WTC11 (cell line): ENCODE results near the gene LGMN.

Experiments
- ATF1 ChIP-seq: sonication (generic); formaldehyde crosslinking; IDR thresholded peaks from 2 replicates; pipeline ENCODE4 v1.8.1; 2023; ENCODE audit warnings: mild to moderate bottlenecking, moderate library complexity, missing genetic modification reagents
- KAT7 ChIP-seq: sonication (generic); formaldehyde crosslinking; IDR thresholded peaks from 2 replicates; pipeline ENCODE4 v1.8.1; 2023; ENCODE audit warnings: missing genetic modification reagents, mild to moderate bottlenecking, borderline replicate concordance
- RELA ChIP-seq: sonication (generic); formaldehyde crosslinking; IDR thresholded peaks from 2 replicates; pipeline ENCODE4 v1.8.1; 2022; ENCODE audit warnings: missing genetic modification reagents, mild to moderate bottlenecking, borderline replicate concordance
- SMAD4 ChIP-seq: sonication (generic); formaldehyde crosslinking; IDR thresholded peaks from 2 replicates; pipeline ENCODE4 v1.8.0; 2022; ENCODE audit warnings: mild to moderate bottlenecking, missing genetic modification reagents
- SOX15 ChIP-seq: fragments of 250-450 bp; sonication (Bioruptor Pico); IDR thresholded peaks from 2 replicates; pipeline ENCODE4 v1.9.0; 2021; ENCODE audit warnings: mild to moderate bottlenecking
- ZNF263 ChIP-seq: sonication (generic); formaldehyde crosslinking; IDR thresholded peaks from 2 replicates; pipeline ENCODE4 v1.8.1; 2022; ENCODE audit warnings: low read depth, mild to moderate bottlenecking, moderate library complexity, missing genetic modification reagents
- TF ChIP-seq, protein P1 (sequence below): fragments of 200-600 bp; IDR thresholded peaks from 2 replicates; pipeline ENCODE4 v1.8.0; 2022; ENCODE audit warnings: antibody characterized with exemption
- TF ChIP-seq, protein P2 (sequence below): sonication (generic); formaldehyde crosslinking; IDR thresholded peaks from 2 replicates; pipeline ENCODE4 v1.8.0; 2022; ENCODE audit warnings: mild to moderate bottlenecking, missing genetic modification reagents
- TF ChIP-seq, protein P3 (sequence below): sonication (generic); formaldehyde crosslinking; IDR thresholded peaks from 2 replicates; pipeline ENCODE4 v1.8.0; 2023; ENCODE audit warnings: mild to moderate bottlenecking, missing genetic modification reagents
- TF ChIP-seq, protein P4 (sequence below): fragments of 250-450 bp; sonication (Bioruptor Pico); conservative IDR thresholded peaks from 2 replicates; pipeline ENCODE4 v1.9.0; 2021; ENCODE audit warnings: mild to moderate bottlenecking
- TF ChIP-seq, protein P5 (sequence below): sonication (generic); formaldehyde crosslinking; IDR thresholded peaks from 2 replicates; pipeline ENCODE4 v1.8.1; 2022; ENCODE audit warnings: low read depth, mild to moderate bottlenecking, moderate library complexity, missing genetic modification reagents, borderline replicate concordance

DNA sequence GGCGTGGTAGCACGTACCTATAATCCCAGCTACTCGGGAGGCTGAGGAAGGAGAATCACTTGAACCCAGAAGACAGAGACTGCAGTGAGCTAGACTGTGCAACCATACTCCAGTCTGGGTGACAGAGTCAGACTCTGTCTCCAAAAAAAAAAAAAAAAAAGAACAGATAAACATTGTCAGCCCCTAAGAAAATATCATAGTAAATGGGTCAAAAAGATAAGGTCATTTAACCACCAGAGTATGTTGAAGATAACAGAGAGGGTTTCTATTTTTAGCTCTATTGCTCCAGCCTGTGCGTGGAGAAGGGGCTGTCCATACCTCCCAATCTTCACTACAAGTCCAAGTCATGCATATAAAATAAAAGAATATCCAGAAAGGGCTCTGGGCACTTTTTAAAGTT is 15.4 kb downstream of the LGMN start:
- TF ChIP-seq, protein P1, sequence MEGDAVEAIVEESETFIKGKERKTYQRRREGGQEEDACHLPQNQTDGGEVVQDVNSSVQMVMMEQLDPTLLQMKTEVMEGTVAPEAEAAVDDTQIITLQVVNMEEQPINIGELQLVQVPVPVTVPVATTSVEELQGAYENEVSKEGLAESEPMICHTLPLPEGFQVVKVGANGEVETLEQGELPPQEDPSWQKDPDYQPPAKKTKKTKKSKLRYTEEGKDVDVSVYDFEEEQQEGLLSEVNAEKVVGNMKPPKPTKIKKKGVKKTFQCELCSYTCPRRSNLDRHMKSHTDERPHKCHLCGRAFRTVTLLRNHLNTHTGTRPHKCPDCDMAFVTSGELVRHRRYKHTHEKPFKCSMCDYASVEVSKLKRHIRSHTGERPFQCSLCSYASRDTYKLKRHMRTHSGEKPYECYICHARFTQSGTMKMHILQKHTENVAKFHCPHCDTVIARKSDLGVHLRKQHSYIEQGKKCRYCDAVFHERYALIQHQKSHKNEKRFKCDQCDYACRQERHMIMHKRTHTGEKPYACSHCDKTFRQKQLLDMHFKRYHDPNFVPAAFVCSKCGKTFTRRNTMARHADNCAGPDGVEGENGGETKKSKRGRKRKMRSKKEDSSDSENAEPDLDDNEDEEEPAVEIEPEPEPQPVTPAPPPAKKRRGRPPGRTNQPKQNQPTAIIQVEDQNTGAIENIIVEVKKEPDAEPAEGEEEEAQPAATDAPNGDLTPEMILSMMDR, result no peak
- TF ChIP-seq KAT7 (CRISPR knock-in tag), result no peak
- TF ChIP-seq, protein P2, sequence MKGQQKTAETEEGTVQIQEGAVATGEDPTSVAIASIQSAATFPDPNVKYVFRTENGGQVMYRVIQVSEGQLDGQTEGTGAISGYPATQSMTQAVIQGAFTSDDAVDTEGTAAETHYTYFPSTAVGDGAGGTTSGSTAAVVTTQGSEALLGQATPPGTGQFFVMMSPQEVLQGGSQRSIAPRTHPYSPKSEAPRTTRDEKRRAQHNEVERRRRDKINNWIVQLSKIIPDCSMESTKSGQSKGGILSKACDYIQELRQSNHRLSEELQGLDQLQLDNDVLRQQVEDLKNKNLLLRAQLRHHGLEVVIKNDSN (CRISPR knock-in tag), result no peak
- TF ChIP-seq, protein P3, sequence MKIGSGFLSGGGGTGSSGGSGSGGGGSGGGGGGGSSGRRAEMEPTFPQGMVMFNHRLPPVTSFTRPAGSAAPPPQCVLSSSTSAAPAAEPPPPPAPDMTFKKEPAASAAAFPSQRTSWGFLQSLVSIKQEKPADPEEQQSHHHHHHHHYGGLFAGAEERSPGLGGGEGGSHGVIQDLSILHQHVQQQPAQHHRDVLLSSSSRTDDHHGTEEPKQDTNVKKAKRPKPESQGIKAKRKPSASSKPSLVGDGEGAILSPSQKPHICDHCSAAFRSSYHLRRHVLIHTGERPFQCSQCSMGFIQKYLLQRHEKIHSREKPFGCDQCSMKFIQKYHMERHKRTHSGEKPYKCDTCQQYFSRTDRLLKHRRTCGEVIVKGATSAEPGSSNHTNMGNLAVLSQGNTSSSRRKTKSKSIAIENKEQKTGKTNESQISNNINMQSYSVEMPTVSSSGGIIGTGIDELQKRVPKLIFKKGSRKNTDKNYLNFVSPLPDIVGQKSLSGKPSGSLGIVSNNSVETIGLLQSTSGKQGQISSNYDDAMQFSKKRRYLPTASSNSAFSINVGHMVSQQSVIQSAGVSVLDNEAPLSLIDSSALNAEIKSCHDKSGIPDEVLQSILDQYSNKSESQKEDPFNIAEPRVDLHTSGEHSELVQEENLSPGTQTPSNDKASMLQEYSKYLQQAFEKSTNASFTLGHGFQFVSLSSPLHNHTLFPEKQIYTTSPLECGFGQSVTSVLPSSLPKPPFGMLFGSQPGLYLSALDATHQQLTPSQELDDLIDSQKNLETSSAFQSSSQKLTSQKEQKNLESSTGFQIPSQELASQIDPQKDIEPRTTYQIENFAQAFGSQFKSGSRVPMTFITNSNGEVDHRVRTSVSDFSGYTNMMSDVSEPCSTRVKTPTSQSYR (CRISPR knock-in tag), result no peak
- TF ChIP-seq, protein P4, sequence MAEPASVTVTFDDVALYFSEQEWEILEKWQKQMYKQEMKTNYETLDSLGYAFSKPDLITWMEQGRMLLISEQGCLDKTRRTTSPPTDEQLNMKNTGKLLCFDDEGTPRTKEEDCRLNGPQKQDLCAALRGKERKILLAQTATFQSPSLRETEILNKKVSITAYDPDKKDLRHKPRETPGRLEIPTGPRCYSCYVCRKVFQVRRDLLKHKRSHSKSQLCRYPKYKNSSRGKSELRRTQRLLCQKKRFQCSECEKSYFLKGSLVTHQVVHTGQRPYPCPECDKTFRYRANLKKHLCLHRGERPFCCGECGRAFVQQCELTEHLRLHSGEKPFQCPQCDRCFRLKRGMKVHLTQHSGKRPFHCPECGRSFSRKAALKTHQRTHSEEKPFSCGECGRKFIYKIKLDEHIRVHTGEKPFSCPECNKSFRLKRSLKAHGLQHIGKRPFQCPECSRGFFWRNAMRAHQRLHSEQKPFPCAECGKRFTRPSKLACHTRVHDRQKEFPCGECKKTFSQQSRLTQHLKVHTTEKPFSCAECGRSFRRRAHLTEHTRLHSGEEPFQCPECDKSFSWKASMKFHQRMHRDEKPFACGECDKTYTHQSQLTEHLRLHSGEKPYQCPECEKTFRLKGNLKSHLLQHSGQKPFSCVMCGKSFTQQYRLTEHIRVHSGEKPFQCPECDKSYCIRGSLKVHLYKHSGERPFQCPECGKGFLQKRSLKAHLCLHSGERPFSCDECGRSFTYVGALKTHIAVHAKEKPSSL (CRISPR knock-in tag), result no peak
- no peak for TF ChIP-seq RELA (CRISPR knock-in tag)
- TF ChIP-seq, protein P5, sequence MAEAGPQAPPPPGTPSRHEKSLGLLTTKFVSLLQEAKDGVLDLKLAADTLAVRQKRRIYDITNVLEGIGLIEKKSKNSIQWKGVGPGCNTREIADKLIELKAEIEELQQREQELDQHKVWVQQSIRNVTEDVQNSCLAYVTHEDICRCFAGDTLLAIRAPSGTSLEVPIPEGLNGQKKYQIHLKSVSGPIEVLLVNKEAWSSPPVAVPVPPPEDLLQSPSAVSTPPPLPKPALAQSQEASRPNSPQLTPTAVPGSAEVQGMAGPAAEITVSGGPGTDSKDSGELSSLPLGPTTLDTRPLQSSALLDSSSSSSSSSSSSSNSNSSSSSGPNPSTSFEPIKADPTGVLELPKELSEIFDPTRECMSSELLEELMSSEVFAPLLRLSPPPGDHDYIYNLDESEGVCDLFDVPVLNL (CRISPR knock-in tag), result no peak
- TF ChIP-seq SMAD4 (CRISPR knock-in tag), result no peak
- no peak for TF ChIP-seq ATF1
- no peak for TF ChIP-seq ZNF263
- no peak for TF ChIP-seq SOX15 (CRISPR knock-in tag)
